Natural killer cell (primary cell): ENCODE measurements around the gene GALNT8. TPM values are rescaled to one million over a fixed set of nuclear protein-coding genes. Genes with fewer than 3 reads are reported as not detected.

Source experiments
- ATAC-seq, 3 donors: fragments of 150-1000 bp in 2 of 3; fragments of 200-7000 bp in 1 of 3; cut with Tn5 transposase; 1 replicate in 1 of 3; 2 replicates in 2 of 3; pipeline ENCODE4 v1.10.0; 2021; ENCODE audit warnings: mild to moderate bottlenecking in 2 of 3, moderate library complexity in 2 of 3
- DNase-seq, 2 donors: peaks; one replicate each; pipeline versions ENCODE4 v3.0.0 to v3.0.0-alpha.2; 2013 to 2021; ENCODE audit warnings: mixed read lengths in 1 of 2
- H3K27ac ChIP-seq: one replicate; pipeline ENCODE4 v1.5.1; 2013; ENCODE audit warnings: mild to moderate bottlenecking, low read length
- H3K27me3 ChIP-seq: one replicate; pipeline ENCODE4 v1.6.1; 2013; ENCODE audit warnings: low read length; ENCODE audit not compliant: control insufficient read depth, insufficient read depth
- H3K36me3 ChIP-seq: one replicate; pipeline ENCODE4 v1.6.1; 2013; ENCODE audit warnings: low read length; ENCODE audit not compliant: control insufficient read depth, insufficient read depth
- H3K4me1 ChIP-seq: one replicate; pipeline ENCODE4 v1.6.1; 2013; ENCODE audit warnings: low read length; ENCODE audit not compliant: control insufficient read depth, insufficient read depth
- H3K4me3 ChIP-seq: one replicate; pipeline ENCODE4 v1.5.1; 2013; ENCODE audit warnings: low read length
- H3K9me3 ChIP-seq: one replicate; pipeline ENCODE4 v1.6.1; 2013; ENCODE audit warnings: low read length; ENCODE audit not compliant: control insufficient read depth, insufficient read depth
- H3K27ac Mint-ChIP-seq, 2 donors: one replicate each; pipeline ENCODE4 v1.8.0; 2022; ENCODE audit warnings: mild to moderate bottlenecking in 2 of 2, mixed read lengths in 2 of 2, moderate library complexity in 1 of 2
- H3K27me3 Mint-ChIP-seq, 2 donors: one replicate each; pipeline ENCODE4 v1.8.0; 2022; ENCODE audit warnings: low read depth in 2 of 2, mixed read lengths in 2 of 2
- H3K36me3 Mint-ChIP-seq: one replicate; pipeline ENCODE4 v1.8.0; 2022; ENCODE audit warnings: mixed read lengths
- H3K4me1 Mint-ChIP-seq, 2 donors: one replicate each; pipeline ENCODE4 v1.8.0; 2022; ENCODE audit warnings: mixed read lengths in 2 of 2
- H3K4me3 Mint-ChIP-seq: one replicate; pipeline ENCODE4 v1.8.0; 2022; ENCODE audit warnings: mild to moderate bottlenecking, moderate library complexity, mixed read lengths
- H3K9me3 Mint-ChIP-seq, 2 donors: one replicate each; pipeline ENCODE4 v1.8.0; 2022; ENCODE audit warnings: mixed read lengths in 2 of 2
- WGBS: methylation state at CpG from one replicate; pipeline ENCODE4 v1.1.7; 2013; ENCODE audit warnings: missing lambda C conversion rate; ENCODE audit not compliant: insufficient coverage; 5-methylcytosine and 5-hydroxymethylcytosine counted together
- intact Hi-C: fragments of 100-400 bp; cut with micrococcal nuclease; formaldehyde crosslinking; loops from one replicate; pipeline ENCODE4 v1.14.2; 2022
- total RNA-seq, 4 donors: library from RNA; stranded (reverse); fragments of 120-200 nt in 1 of 4; gene quantifications; one replicate each; pipeline versions ENCODE4 v1.2.3 to v1.2.4, GENCODE V29; 2013 to 2022
- TF ChIP-seq, protein P1 (sequence below): fragments of 200-600 bp; IDR thresholded peaks from one replicate; pipeline ENCODE4 v1.8.0; 2022; ENCODE audit warnings: antibody characterized with exemption

GALNT8 gene
- total RNA-seq, 3 donors from 2014 or later (not counting 1 experiment from before 2014, with no cell fraction given) = 0.19 to 0.73 (median 0.41) TPM

DNA sequence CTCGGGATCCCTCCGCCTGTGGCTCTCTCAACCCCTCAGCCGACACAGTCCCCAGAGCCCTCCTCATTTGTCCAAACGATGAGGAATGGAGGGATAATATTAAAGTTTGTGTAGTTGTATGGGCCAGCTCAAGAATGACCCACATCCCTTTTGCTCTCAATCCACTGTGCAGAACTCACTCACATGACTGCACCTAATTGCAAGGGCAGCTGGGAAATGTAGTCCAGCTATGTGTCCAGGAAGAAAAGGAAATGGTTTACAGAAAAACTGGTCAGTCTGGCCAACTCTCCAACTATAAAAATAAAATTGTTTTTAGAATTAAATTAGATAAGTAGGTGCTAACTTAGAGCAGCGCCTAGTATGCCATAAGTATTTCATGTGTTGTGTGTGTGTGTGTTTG, 66.6 kb downstream of the GALNT8 start:
- ATAC-seq (no peak), DNase-seq (no peak)
- Mint-ChIP-seq H3K4me1 (no peaks in the 10 kb centered on the region), H3K36me3 (no peaks in the 10 kb centered on the region), H3K9me3 (peaks cover 0 to 3% of the 10 kb centered on the region in 2 donors), H3K27me3 (peaks cover 17 to 29% of the 10 kb centered on the region in 2 donors), H3K4me3 (no peak overlapping the region), H3K27ac (no peak overlapping the region)
- 96% methylated on average over 3 of the region's 5 CpGs for WGBS
- no peak overlapping the region for H3K27ac ChIP-seq
- H3K36me3 ChIP-seq = no peaks in the 10 kb centered on the region
- intact Hi-C loops = no loop called here
- no peaks in the 10 kb centered on the region for H3K27me3 ChIP-seq
- no peaks in the 10 kb centered on the region for H3K4me1 ChIP-seq
- TF ChIP-seq, protein P1, sequence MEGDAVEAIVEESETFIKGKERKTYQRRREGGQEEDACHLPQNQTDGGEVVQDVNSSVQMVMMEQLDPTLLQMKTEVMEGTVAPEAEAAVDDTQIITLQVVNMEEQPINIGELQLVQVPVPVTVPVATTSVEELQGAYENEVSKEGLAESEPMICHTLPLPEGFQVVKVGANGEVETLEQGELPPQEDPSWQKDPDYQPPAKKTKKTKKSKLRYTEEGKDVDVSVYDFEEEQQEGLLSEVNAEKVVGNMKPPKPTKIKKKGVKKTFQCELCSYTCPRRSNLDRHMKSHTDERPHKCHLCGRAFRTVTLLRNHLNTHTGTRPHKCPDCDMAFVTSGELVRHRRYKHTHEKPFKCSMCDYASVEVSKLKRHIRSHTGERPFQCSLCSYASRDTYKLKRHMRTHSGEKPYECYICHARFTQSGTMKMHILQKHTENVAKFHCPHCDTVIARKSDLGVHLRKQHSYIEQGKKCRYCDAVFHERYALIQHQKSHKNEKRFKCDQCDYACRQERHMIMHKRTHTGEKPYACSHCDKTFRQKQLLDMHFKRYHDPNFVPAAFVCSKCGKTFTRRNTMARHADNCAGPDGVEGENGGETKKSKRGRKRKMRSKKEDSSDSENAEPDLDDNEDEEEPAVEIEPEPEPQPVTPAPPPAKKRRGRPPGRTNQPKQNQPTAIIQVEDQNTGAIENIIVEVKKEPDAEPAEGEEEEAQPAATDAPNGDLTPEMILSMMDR = no peak
- no peak overlapping the region for H3K4me3 ChIP-seq
- peaks cover 2% of the 10 kb centered on the region for H3K9me3 ChIP-seq

DNA sequence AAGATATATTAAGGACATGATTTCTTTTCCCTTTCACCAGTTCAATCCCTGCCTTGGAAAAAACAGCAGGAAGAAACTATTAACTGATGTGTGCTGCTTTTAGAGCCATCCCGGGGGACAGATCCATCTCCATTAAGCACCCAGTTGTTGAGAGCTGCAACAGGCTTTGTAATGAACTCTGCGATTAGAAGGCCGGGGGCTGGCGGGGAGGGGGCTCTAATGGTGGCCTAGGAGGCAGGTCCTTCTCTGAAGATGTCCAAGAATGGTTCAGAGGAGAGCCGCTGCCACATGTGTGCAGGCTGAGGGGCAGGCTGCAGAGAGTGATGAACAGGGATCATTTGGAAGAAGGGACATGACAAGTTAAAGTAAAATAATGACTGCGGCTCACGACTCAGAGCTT, 67.8 kb downstream of the GALNT8 start:
- DNase-seq (no peak), ATAC-seq (no peak)
- H3K27me3 Mint-ChIP-seq = peaks cover 21 to 38% of the 10 kb centered on the region in 2 donors
- H3K27me3 ChIP-seq = no peaks in the 10 kb centered on the region
- H3K9me3 Mint-ChIP-seq = peaks cover 0 to 2% of the 10 kb centered on the region in 2 donors
- H3K36me3 ChIP-seq = no peaks in the 10 kb centered on the region
- H3K27ac ChIP-seq = no peak overlapping the region
- H3K27ac Mint-ChIP-seq = no peak overlapping the region
- H3K4me1 ChIP-seq = no peaks in the 10 kb centered on the region
- no peak overlapping the region for H3K4me3 ChIP-seq
- H3K4me3 Mint-ChIP-seq = no peak overlapping the region
- H3K4me1 Mint-ChIP-seq = no peaks in the 10 kb centered on the region
- intact Hi-C loops = no loop called here
- TF ChIP-seq, protein P1 = no peak
- 87% methylated on average over 7 of the region's 7 CpGs for WGBS
- peaks cover 2% of the 10 kb centered on the region for H3K9me3 ChIP-seq
- H3K36me3 Mint-ChIP-seq = no peaks in the 10 kb centered on the region

DNA sequence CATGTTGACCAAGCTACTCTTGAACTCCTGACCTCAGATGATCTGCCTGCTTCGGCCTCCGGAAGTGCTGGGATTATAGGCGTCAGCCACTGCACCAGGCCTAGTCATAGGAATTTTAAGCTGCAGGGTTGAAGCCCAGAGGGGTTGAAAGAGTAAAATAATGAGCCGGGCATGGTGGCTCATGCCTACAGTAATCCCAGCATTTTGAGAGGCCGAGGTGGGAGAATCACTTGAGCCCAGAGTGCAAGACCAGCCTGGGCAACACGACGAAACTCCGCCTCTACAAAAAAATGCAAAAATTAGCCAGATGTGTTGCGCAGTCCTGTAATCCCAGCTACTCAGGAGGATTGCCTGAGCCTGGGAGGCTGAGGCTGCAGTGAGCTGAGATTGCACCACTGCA, 69.6 kb downstream of the GALNT8 start:
- H3K27me3 ChIP-seq = no peaks in the 10 kb centered on the region
- Mint-ChIP-seq H3K4me3 (no peak overlapping the region), H3K9me3 (no peaks in the 10 kb centered on the region), H3K4me1 (no peaks in the 10 kb centered on the region), H3K27me3 (peaks cover 20 to 35% of the 10 kb centered on the region in 2 donors), H3K27ac (no peak overlapping the region), H3K36me3 (no peaks in the 10 kb centered on the region)
- whole genome bisulfite sequencing = 97% methylated on average over 9 of the region's 9 CpGs
- H3K27ac ChIP-seq = no peak overlapping the region
- no peak overlapping the region for H3K4me3 ChIP-seq
- DNase-seq (no peak), ATAC-seq (no peak)
- no peaks in the 10 kb centered on the region for H3K9me3 ChIP-seq
- TF ChIP-seq, protein P1 = no peak
- intact Hi-C loops = no loop called here
- no peaks in the 10 kb centered on the region for H3K36me3 ChIP-seq
- H3K4me1 ChIP-seq = no peaks in the 10 kb centered on the region

DNA sequence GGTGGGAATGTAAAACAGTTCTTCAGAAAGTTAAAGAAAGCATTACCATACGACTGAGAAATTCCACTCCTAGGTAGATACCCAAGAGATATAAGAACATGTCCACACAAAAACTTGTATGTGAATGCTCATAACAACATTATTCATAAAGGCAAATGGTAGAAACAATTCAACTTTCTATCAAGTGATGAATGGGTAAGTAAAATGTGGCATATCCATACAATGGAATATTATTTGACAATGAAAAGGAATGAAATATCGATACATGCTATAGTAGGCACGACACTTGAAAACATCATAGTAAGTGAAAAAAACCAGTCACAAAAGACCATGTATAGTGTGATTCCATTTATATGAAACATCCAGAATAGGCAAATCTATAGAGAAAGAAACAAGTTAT, 71.3 kb downstream of the GALNT8 start:
- TF ChIP-seq, protein P1 = no peak
- peaks cover 14 to 27% of the 10 kb centered on the region in 2 donors for H3K27me3 Mint-ChIP-seq
- H3K9me3 Mint-ChIP-seq = no peaks in the 10 kb centered on the region
- Histone ChIP-seq H3K9me3 (no peaks in the 10 kb centered on the region), H3K4me3 (no peak overlapping the region), H3K27me3 (no peaks in the 10 kb centered on the region), H3K27ac (no peak overlapping the region), H3K36me3 (no peaks in the 10 kb centered on the region), H3K4me1 (no peaks in the 10 kb centered on the region)
- intact Hi-C loops = no loop called here
- no peak overlapping the region for H3K27ac Mint-ChIP-seq
- no peak overlapping the region for H3K4me3 Mint-ChIP-seq
- H3K4me1 Mint-ChIP-seq = no peaks in the 10 kb centered on the region
- WGBS = no CpG with 5 or more reads among the region's 3 CpGs
- no peak for DNase-seq
- H3K36me3 Mint-ChIP-seq = no peaks in the 10 kb centered on the region
- ATAC-seq = no peak
